Ascending aorta (tissue), 2 donors: Measurements from ENCODE around the gene JPT2. TPM values are rescaled to one million over a fixed set of nuclear protein-coding genes. Genes with fewer than 3 reads are reported as not detected.

Experiments
- DNase-seq, 2 donors: peaks; one replicate each; pipeline ENCODE4 v3.0.0-alpha.2; 2019; ENCODE audit warnings: low spot score in 2 of 2
- H3K27ac ChIP-seq, 2 donors: fragments of 200-600 bp; sonication (generic); one replicate each; pipeline ENCODE4 v1.5.1; 2016 to 2017; ENCODE audit warnings: mild to moderate bottlenecking in 1 of 2
- H3K27me3 ChIP-seq: fragments of 200-600 bp; sonication (generic); one replicate; pipeline ENCODE4 v1.5.1; 2017
- H3K36me3 ChIP-seq, 2 donors: fragments of 200-600 bp; sonication (generic); one replicate each; pipeline ENCODE4 v1.5.1; 2016
- H3K4me1 ChIP-seq, 2 donors: fragments of 200-600 bp; sonication (generic); one replicate each; pipeline ENCODE4 v1.5.1; 2016 to 2017; ENCODE audit warnings: mild to moderate bottlenecking in 1 of 2
- H3K4me3 ChIP-seq, 2 donors: fragments of 200-600 bp; sonication (generic); one replicate each; pipeline ENCODE4 v1.5.1; 2016 to 2017; ENCODE audit warnings: mild to moderate bottlenecking in 1 of 2
- H3K9me3 ChIP-seq, 2 donors: fragments of 200-600 bp; sonication (generic); one replicate each; pipeline ENCODE4 v1.5.1; 2016
- CTCF ChIP-seq, 3 experiments: fragments of 200-600 bp in 2 of 3; fragments of 450-650 bp in 1 of 3; sonication (generic) in 2 of 3; IDR thresholded peaks; one replicate each; pipeline ENCODE4 v1.5.1; 2016 to 2019; ENCODE audit warnings: antibody characterized with exemption in 3 of 3, mild to moderate bottlenecking in 1 of 3, moderate library complexity in 1 of 3
- intact Hi-C: fragments of 100-400 bp; cut with DNase I; formaldehyde crosslinking; loops from one replicate; pipeline ENCODE4 v1.15.1; 2023
- total RNA-seq: library from RNA; depleted of rRNA; stranded (reverse); fragments of >200 nt; gene quantifications from one replicate; pipeline ENCODE4 v1.1.0, GENCODE V29; 2016

The JPT2 gene
- total RNA-seq, 1 donor from 2014 or later: 18.3 TPM

GRCh38 chr16:1688807-1689560, 10.9 kb downstream of the JPT2 start:
- no peak for TF ChIP-seq CTCF (IDR thresholded peaks at IDR 0.05)
- DNase-seq: peak; percentile 39 to 79
- Histone ChIP-seq H3K4me1 (peaks cover 0 to 9% of the 10 kb centered on the region in 2 donors), H3K36me3 (peaks cover 25 to 46% of the 10 kb centered on the region in 2 donors), H3K4me3 (no peak overlapping the region), H3K27ac (peak overlapping the region; percentile 75 to 76), H3K9me3 (no peaks in the 10 kb centered on the region), H3K27me3 (no peaks in the 10 kb centered on the region)
- intact Hi-C loops: no loop called here

- TF ChIP-seq CTCF (IDR thresholded peaks at IDR 0.05): no peak
- H3K4me1 ChIP-seq: peaks cover 0 to 9% of the 10 kb centered on the region in 2 donors
- peaks cover 33 to 45% of the 10 kb centered on the region in 2 donors for H3K36me3 ChIP-seq
- H3K27me3 ChIP-seq: no peaks in the 10 kb centered on the region
- no peaks in the 10 kb centered on the region for H3K9me3 ChIP-seq
- H3K27ac ChIP-seq: peak overlapping the region; percentile 75 to 76
- no peak for DNase-seq
- no peak overlapping the region for H3K4me3 ChIP-seq
- intact Hi-C loops: no loop called here
Measured at GRCh38 chr16:1689853-1690252, 11.8 kb downstream of the JPT2 start.

GRCh38 chr16:1690810-1691209, 12.7 kb downstream of the JPT2 start:
- Histone ChIP-seq H3K4me3 (no peak overlapping the region), H3K9me3 (no peaks in the 10 kb centered on the region), H3K4me1 (peaks cover 0 to 9% of the 10 kb centered on the region in 2 donors), H3K27me3 (no peaks in the 10 kb centered on the region), H3K27ac (peak overlapping the region; percentile 36 to 76), H3K36me3 (peaks cover 31 to 36% of the 10 kb centered on the region in 2 donors)
- TF ChIP-seq CTCF (IDR thresholded peaks at IDR 0.05): no peak
- intact Hi-C loops: no loop called here
- DNase-seq: no peak

- peaks cover 28 to 35% of the 10 kb centered on the region in 2 donors for H3K36me3 ChIP-seq
- peak in 1 of 3 experiments; percentile 16 for TF ChIP-seq CTCF (IDR thresholded peaks at IDR 0.05)
- intact Hi-C loops: no loop called here
Measured at GRCh38 chr16:1691276-1691675, 13.2 kb downstream of the JPT2 start.

GRCh38 chr16:1691956-1692355, 13.9 kb downstream of the JPT2 start:
- Histone ChIP-seq H3K4me3 (no peak overlapping the region), H3K27me3 (no peaks in the 10 kb centered on the region), H3K4me1 (peaks cover 0 to 9% of the 10 kb centered on the region in 2 donors), H3K36me3 (peaks cover 28 to 37% of the 10 kb centered on the region in 2 donors), H3K9me3 (no peaks in the 10 kb centered on the region), H3K27ac (peak overlapping the region; percentile 36 to 60)
- intact Hi-C loops: no loop called here
- TF ChIP-seq CTCF (IDR thresholded peaks at IDR 0.05): no peak
- DNase-seq: no peak

More at GRCh38 chr16:1691276-1691675, 13.2 kb downstream of the JPT2 start:
- H3K9me3 ChIP-seq: no peaks in the 10 kb centered on the region
- no peaks in the 10 kb centered on the region for H3K27me3 ChIP-seq
- no peak overlapping the region for H3K4me3 ChIP-seq
- no peak for DNase-seq
- peak overlapping the region; percentile 36 to 60 for H3K27ac ChIP-seq
- peaks cover 0 to 9% of the 10 kb centered on the region in 2 donors for H3K4me1 ChIP-seq
